WTC11 (cell line): ENCODE results near the gene APLF. TPM values are rescaled to one million over a fixed set of nuclear protein-coding genes. Genes with fewer than 3 reads are reported as not detected.

ENCODE experiments used
- ATAC-seq: fragments of 200-7000 bp; cut with Tn5 transposase; 2 replicates; pipeline ENCODE4 v1.10.0; 2021; ENCODE audit warnings: mild to moderate bottlenecking, moderate library complexity
- CTCF ChIA-PET: fragments of 300-600 bp; sonication (Branson Sonifier 250); formaldehyde crosslinking; loops from one replicate; lab custom pipeline; 2021; ENCODE audit warnings: antibody characterized with exemption; lab: Charles Lee
- POLR2A ChIA-PET: fragments of 350-600 bp; sonication (Branson Sonifier 250); formaldehyde crosslinking; loops from one replicate; lab custom pipeline; 2021; ENCODE audit warnings: antibody characterized with exemption; lab: Charles Lee
- DNase-seq: peaks from one replicate; pipeline ENCODE4 v3.0.0; 2021; ENCODE audit warnings: low spot score
- H3K27ac Mint-ChIP-seq: 2 replicates; pipeline ENCODE4 v1.8.0; 2021; ENCODE audit warnings: mixed read lengths
- H3K27me3 Mint-ChIP-seq: 2 replicates; pipeline ENCODE4 v1.8.0; 2021; ENCODE audit warnings: low read depth, mild to moderate bottlenecking, moderate library complexity, mixed read lengths
- H3K36me3 Mint-ChIP-seq: 2 replicates; pipeline ENCODE4 v1.8.0; 2021; ENCODE audit warnings: mixed read lengths
- H3K4me1 Mint-ChIP-seq: 2 replicates; pipeline ENCODE4 v1.8.0; 2022; ENCODE audit warnings: mixed read lengths
- H3K4me3 Mint-ChIP-seq: 2 replicates; pipeline ENCODE4 v1.8.0; 2021; ENCODE audit warnings: mild to moderate bottlenecking, moderate library complexity, mixed read lengths
- H3K9me3 Mint-ChIP-seq: 2 replicates; pipeline ENCODE4 v1.8.0; 2021; ENCODE audit warnings: mixed read lengths
- AR ChIP-seq: fragments of 250-450 bp; sonication (Bioruptor Pico); IDR thresholded peaks from 2 replicates; pipeline ENCODE4 v1.9.0; 2021; ENCODE audit warnings: mild to moderate bottlenecking
- ATF3 ChIP-seq: sonication (generic); formaldehyde crosslinking; conservative IDR thresholded peaks from 2 replicates; pipeline ENCODE4 v1.8.1; 2022; ENCODE audit warnings: mild to moderate bottlenecking, missing genetic modification reagents
- ESRRA ChIP-seq: sonication (generic); formaldehyde crosslinking; IDR thresholded peaks from 2 replicates; pipeline ENCODE4 v1.8.1; 2022; ENCODE audit warnings: mild to moderate bottlenecking, missing genetic modification reagents, borderline replicate concordance
- FOXP1 ChIP-seq: sonication (generic); formaldehyde crosslinking; IDR thresholded peaks from 2 replicates; pipeline ENCODE4 v1.8.0; 2022; ENCODE audit warnings: missing genetic modification reagents, mild to moderate bottlenecking, moderate library complexity, borderline replicate concordance
- GABPB1 ChIP-seq: sonication (generic); formaldehyde crosslinking; IDR thresholded peaks from 2 replicates; pipeline ENCODE4 v1.8.1; 2023; ENCODE audit warnings: mild to moderate bottlenecking, missing genetic modification reagents
- HMGA2 ChIP-seq: fragments of 250-450 bp; sonication (Bioruptor Pico); IDR thresholded peaks from 2 replicates; pipeline ENCODE4 v1.4.0; 2021; ENCODE audit warnings: mild to moderate bottlenecking, moderate library complexity
- IRF1 ChIP-seq: sonication (generic); formaldehyde crosslinking; IDR thresholded peaks from 2 replicates; pipeline ENCODE4 v1.8.0; 2023; ENCODE audit warnings: missing genetic modification reagents
- JAZF1 ChIP-seq: fragments of 250-450 bp; sonication (Bioruptor Pico); IDR thresholded peaks from 2 replicates; pipeline ENCODE4 v1.9.0; 2021; ENCODE audit warnings: moderate library complexity, mild to moderate bottlenecking, inconsistent platforms
- MAX ChIP-seq: sonication (generic); formaldehyde crosslinking; IDR thresholded peaks from 2 replicates; pipeline ENCODE4 v1.8.0; 2022; ENCODE audit warnings: mild to moderate bottlenecking, missing genetic modification reagents
- MXD4 ChIP-seq: fragments of 250-450 bp; sonication (Bioruptor Pico); IDR thresholded peaks from 2 replicates; pipeline ENCODE4 v1.8.0; 2021; ENCODE audit warnings: mild to moderate bottlenecking, moderate library complexity, borderline replicate concordance
- NFE2L1 ChIP-seq: sonication (generic); formaldehyde crosslinking; IDR thresholded peaks from 2 replicates; pipeline ENCODE4 v1.8.1; 2023; ENCODE audit warnings: missing genetic modification reagents
- SMAD4 ChIP-seq: sonication (generic); formaldehyde crosslinking; IDR thresholded peaks from 2 replicates; pipeline ENCODE4 v1.8.0; 2022; ENCODE audit warnings: mild to moderate bottlenecking, missing genetic modification reagents
- SOX15 ChIP-seq: fragments of 250-450 bp; sonication (Bioruptor Pico); IDR thresholded peaks from 2 replicates; pipeline ENCODE4 v1.9.0; 2021; ENCODE audit warnings: mild to moderate bottlenecking
- USF1 ChIP-seq: sonication (generic); formaldehyde crosslinking; IDR thresholded peaks from 2 replicates; pipeline ENCODE4 v1.8.0; 2022; ENCODE audit warnings: mild to moderate bottlenecking, missing genetic modification reagents
- ZBTB43 ChIP-seq: sonication (generic); formaldehyde crosslinking; IDR thresholded peaks from 2 replicates; pipeline ENCODE4 v1.8.1; 2023; ENCODE audit warnings: mild to moderate bottlenecking, missing genetic modification reagents
- ZNF219 ChIP-seq: sonication (generic); formaldehyde crosslinking; IDR thresholded peaks from 2 replicates; pipeline ENCODE4 v1.8.0; 2023; ENCODE audit warnings: missing genetic modification reagents, mild to moderate bottlenecking, borderline replicate concordance
- ZNF232 ChIP-seq: sonication (generic); formaldehyde crosslinking; IDR thresholded peaks from 2 replicates; pipeline ENCODE4 v1.8.0; 2022; ENCODE audit warnings: mild to moderate bottlenecking, missing genetic modification reagents
- ZNF396 ChIP-seq: fragments of 250-450 bp; sonication (Bioruptor Pico); IDR thresholded peaks from 2 replicates; pipeline ENCODE4 v1.8.0; 2021; ENCODE audit warnings: mild to moderate bottlenecking, moderate library complexity, borderline replicate concordance
- ZNF423 ChIP-seq: fragments of 250-450 bp; sonication (Bioruptor Pico); IDR thresholded peaks from 2 replicates; pipeline ENCODE4 v2.1.2; 2022; ENCODE audit warnings: mild to moderate bottlenecking, moderate library complexity
- ZNF671 ChIP-seq: fragments of 250-450 bp; sonication (Bioruptor Pico); IDR thresholded peaks from 2 replicates; pipeline ENCODE4 v1.8.0; 2021; ENCODE audit warnings: mild to moderate bottlenecking
- total RNA-seq: library from RNA; stranded (reverse); gene quantifications from 3 replicates; pipeline ENCODE4 v1.2.3, GENCODE V29; 2021

The APLF gene
- total RNA-seq, 1 experiment from 2014 or later: 2.7 TPM

- no peaks in the 10 kb centered on the region for H3K27me3 Mint-ChIP-seq
- no peak overlapping the region for H3K27ac Mint-ChIP-seq
- DNase-seq (no peak), ATAC-seq (no peak)
- H3K4me1 Mint-ChIP-seq: peaks cover 7% of the 10 kb centered on the region
- H3K9me3 Mint-ChIP-seq: peaks cover 45% of the 10 kb centered on the region
- TF ChIP-seq HMGA2 (CRISPR knock-in tag): no peak
- no peak for TF ChIP-seq USF1 (CRISPR knock-in tag)
- no peak for TF ChIP-seq ZBTB43 (CRISPR knock-in tag)
- TF ChIP-seq MXD4 (CRISPR knock-in tag): no peak
- H3K36me3 Mint-ChIP-seq: peaks cover 30% of the 10 kb centered on the region
- ChIA-PET POLR2A (interaction anchor here (0.6 kb wide), 1 partner anchor 95 kb away, joined by 3 read pairs; no protein-coding TSS in a partner anchor), CTCF (no interaction called here)
- H3K4me3 Mint-ChIP-seq: no peak overlapping the region
Observed at GRCh38 chr2:68612765-68613519, 145.6 kb downstream of the APLF start.

GRCh38 chr2:68620772-68621171 is 153.4 kb downstream of the APLF start:
- no peak for DNase-seq
- ATAC-seq: no peak
- CTCF ChIA-PET: no interaction called here
- POLR2A ChIA-PET: no interaction called here
- no peak for TF ChIP-seq MAX (CRISPR knock-in tag)
- Mint-ChIP-seq H3K9me3 (peaks cover 37% of the 10 kb centered on the region), H3K36me3 (peaks cover 4% of the 10 kb centered on the region; the same call in 1 of the 2 replicates), H3K4me3 (no peak overlapping the region), H3K27me3 (no peaks in the 10 kb centered on the region), H3K4me1 (no peaks in the 10 kb centered on the region), H3K27ac (no peak overlapping the region)

- Mint-ChIP-seq H3K4me3 (no peak overlapping the region), H3K9me3 (peaks cover 43% of the 10 kb centered on the region), H3K27ac (no peak overlapping the region), H3K4me1 (no peaks in the 10 kb centered on the region), H3K27me3 (peaks cover under 1% of the 10 kb centered on the region), H3K36me3 (peaks cover 6% of the 10 kb centered on the region)
- CTCF ChIA-PET: interaction anchor here (0.9 kb wide), 1 partner anchor 28 kb away, joined by 3 read pairs; no protein-coding TSS in a partner anchor
- DNase-seq (no peak), ATAC-seq (no peak)
- POLR2A ChIA-PET: interaction anchor here (0.5 kb wide), 1 partner anchor 74 kb away, joined by 3 read pairs; no protein-coding TSS in a partner anchor
- TF ChIP-seq JAZF1 (no peak), ZNF232 (no peak), SOX15 (CRISPR knock-in tag) (no peak), HMGA2 (CRISPR knock-in tag) (no peak), SMAD4 (CRISPR knock-in tag) (no peak), ESRRA (CRISPR knock-in tag) (no peak), GABPB1 (CRISPR knock-in tag) (no peak), ZNF671 (CRISPR knock-in tag) (no peak), IRF1 (CRISPR knock-in tag) (no peak), ZNF396 (CRISPR knock-in tag) (no peak), AR (CRISPR knock-in tag) (no peak), ATF3 (no peak), ZNF423 (no peak), ZNF219 (no peak), MXD4 (CRISPR knock-in tag) (no peak), FOXP1 (no peak), NFE2L1 (CRISPR knock-in tag) (no peak)
Observed at GRCh38 chr2:68623820-68624219, 156.4 kb downstream of the APLF start.
